Endothelial cell of umbilical vein (primary cell): ENCODE results near the gene DDI1. TPM values are rescaled to one million over a fixed set of nuclear protein-coding genes. Genes with fewer than 3 reads are reported as not detected.

Source experiments
- BruUV-seq: library from RNA; stranded (reverse); fragments of 400-500 nt; replicated peaks from 2 replicates; lab custom pipeline; 2021; lab: Mats Ljungman, UMichigan
- CTCF ChIA-PET: fragments of 300-600, 350-600 bp; sonication (Branson Sonifier 250); formaldehyde crosslinking; loops from one replicate; lab custom pipeline; 2021; ENCODE audit warnings: antibody characterized with exemption, inconsistent platforms; lab: Charles Lee
- POLR2A ChIA-PET: fragments of 300-600, 350-600 bp; sonication (Branson Sonifier 250); formaldehyde crosslinking; loops from one replicate; lab custom pipeline; 2021; ENCODE audit warnings: antibody characterized with exemption, inconsistent platforms; lab: Charles Lee
- DNase-seq: peaks from one replicate; pipeline ENCODE4 v3.0.0-alpha.2; 2011; ENCODE audit warnings: low read depth, low spot score
- FAIRE-seq: peaks from 2 replicates; lab custom pipeline; 2011; peaks lifted over from hg19 to GRCh38; lab: Jason Lieb, UNC
- H2AFZ ChIP-seq: 2 replicates; pipeline ENCODE4 v1.6.0; 2012; ENCODE audit warnings: low read depth, low read length, control low read depth, inconsistent platforms
- H3K27ac ChIP-seq: 2 replicates; pipeline ENCODE4 v1.5.1; 2011; ENCODE audit warnings: low read depth, mild to moderate bottlenecking, control low read depth, low read length, moderate library complexity; ENCODE audit not compliant: insufficient read depth
- H3K27me3 ChIP-seq, 2 experiments: 2 replicates each; pipeline versions ENCODE4 v1.6.0 to v1.6.1; 2011; ENCODE audit warnings: low read length in 2 of 2, mixed read lengths in 1 of 2; ENCODE audit not compliant: control insufficient read depth in 2 of 2, insufficient read depth in 2 of 2
- H3K36me3 ChIP-seq, 2 experiments: 2 replicates in 1 of 2; 3 replicates in 1 of 2; pipeline ENCODE4 v1.5.1; 2011; ENCODE audit warnings: low read length in 2 of 2, mild to moderate bottlenecking in 1 of 2, moderate library complexity in 1 of 2; ENCODE audit not compliant: control insufficient read depth in 2 of 2, insufficient read depth in 2 of 2; ENCODE audit errors: extremely low read depth in 1 of 2
- H3K4me1 ChIP-seq: 3 replicates; pipeline ENCODE4 v1.5.1; 2011; ENCODE audit warnings: mild to moderate bottlenecking, low read length; ENCODE audit not compliant: control insufficient read depth, insufficient read depth; ENCODE audit errors: extremely low read depth
- H3K4me2 ChIP-seq: 2 replicates; pipeline ENCODE4 v1.6.1; 2011; ENCODE audit warnings: low read length, control low read depth, mixed read lengths; ENCODE audit not compliant: insufficient read depth
- H3K4me3 ChIP-seq, 3 experiments: fragments of 200-600 bp in 1 of 3; sonication (generic), shearing (Covaris generic) in 1 of 3; replicated peaks in 1 of 3; 2 replicates each; pipeline ENCODE4 v1.5.1; 2011 to 2016; ENCODE audit warnings: control low read depth in 3 of 3, low read length in 3 of 3, mild to moderate bottlenecking in 2 of 3, inconsistent platforms in 1 of 3, low read depth in 1 of 3, moderate library complexity in 1 of 3; ENCODE audit not compliant: insufficient read depth in 1 of 3
- H3K79me2 ChIP-seq: 2 replicates; pipeline ENCODE4 v1.6.0; 2012; ENCODE audit warnings: low read length, inconsistent platforms; ENCODE audit not compliant: control insufficient read depth, insufficient read depth
- H3K9ac ChIP-seq: replicated peaks from 2 replicates; pipeline ENCODE3; 2011; ENCODE audit warnings: low read length, control low read depth; ENCODE audit not compliant: insufficient read depth; ENCODE audit errors: extremely low read depth
- H3K9me1 ChIP-seq: replicated peaks from 3 replicates; pipeline ENCODE4 v1.6.0; 2011; ENCODE audit warnings: mild to moderate bottlenecking, low read length; ENCODE audit not compliant: control insufficient read depth, insufficient read depth; ENCODE audit errors: extremely low read depth
- H3K9me3 ChIP-seq: replicated peaks from 2 replicates; pipeline ENCODE4 v1.5.1; 2012; ENCODE audit warnings: low read length, inconsistent platforms; ENCODE audit not compliant: control insufficient read depth, insufficient read depth
- H4K20me1 ChIP-seq: replicated peaks from 2 replicates; pipeline ENCODE3; 2011; ENCODE audit warnings: mild to moderate bottlenecking, low read length; ENCODE audit not compliant: control insufficient read depth, insufficient read depth; ENCODE audit errors: extremely low read depth
- CTCF ChIP-seq, 2 donors: IDR thresholded peaks; 1 replicate in 1 of 2; 2 replicates in 1 of 2; pipeline ENCODE4 v1.5.1; 2011; ENCODE audit warnings: low read length in 2 of 2, mild to moderate bottlenecking in 2 of 2, moderate library complexity in 2 of 2, control low read depth in 1 of 2, inconsistent platforms in 1 of 2, low read depth in 1 of 2; ENCODE audit not compliant: insufficient read depth in 1 of 2; ENCODE audit errors: extremely low read depth in 1 of 2
- EZH2 ChIP-seq: IDR thresholded peaks from 2 replicates; pipeline ENCODE4 v1.6.1; 2012; ENCODE audit warnings: borderline replicate concordance, low read depth, mild to moderate bottlenecking, moderate library complexity, low read length, inconsistent platforms; ENCODE audit not compliant: severe bottlenecking
- FOS ChIP-seq: IDR thresholded peaks from 2 replicates; pipeline ENCODE4 v1.6.1; 2011; ENCODE audit warnings: mild to moderate bottlenecking, low read length, moderate library complexity, borderline replicate concordance; ENCODE audit not compliant: insufficient read depth
- GATA2 ChIP-seq: IDR thresholded peaks from 2 replicates; pipeline ENCODE4 v1.7.0; 2011; ENCODE audit warnings: low read depth, mild to moderate bottlenecking, moderate library complexity, mixed read lengths, low read length; ENCODE audit not compliant: insufficient read length, insufficient read depth
- JUN ChIP-seq: IDR thresholded peaks from 2 replicates; pipeline ENCODE4 v1.6.1; 2011; ENCODE audit warnings: borderline replicate concordance, low read depth; ENCODE audit not compliant: insufficient read length, insufficient read depth
- MAX ChIP-seq: IDR thresholded peaks from 2 replicates; pipeline ENCODE4 v1.6.1; 2011; ENCODE audit not compliant: insufficient read depth, insufficient read length
- MYC ChIP-seq: IDR thresholded peaks from one replicate; pipeline ENCODE4 v1.6.1; 2011; ENCODE audit warnings: mild to moderate bottlenecking, low read depth, low read length
- POLR2A ChIP-seq: IDR thresholded peaks from 2 replicates; pipeline ENCODE4 v1.6.1; 2012; ENCODE audit warnings: low read depth, mild to moderate bottlenecking, control low read depth, low read length
- POLR2AphosphoS5 ChIP-seq: IDR thresholded peaks from 2 replicates; pipeline ENCODE4 v1.6.1; 2012; ENCODE audit warnings: low read depth, mild to moderate bottlenecking, control low read depth, low read length, moderate library complexity; ENCODE audit not compliant: insufficient read depth
- dilution Hi-C: fragments of 300-500 bp; cut with MboI; formaldehyde crosslinking; loops from one replicate; pipeline ENCODE4 v1.15.0; 2019; ENCODE audit warnings: low sequenced_read_pairs; ENCODE audit not compliant: extremely low pct_ligation_motif_present
- intact Hi-C: fragments of 100-400 bp; cut with micrococcal nuclease; formaldehyde crosslinking; loops from one replicate; pipeline ENCODE4 v1.10.0; 2022
- polyA plus RNA-seq, 4 experiments: library from polyadenylated mRNA; depleted of rRNA in 3 of 4; stranded (reverse) in 3 of 4; unstranded in 1 of 4; fragments of >200 nt; gene quantifications; 2 replicates each; pipeline versions ENCODE4 v1.2.1 to v1.2.3, GENCODE V29; 2011 to 2012; ENCODE audit warnings: missing spikeins in 1 of 4
- total RNA-seq: library from RNA; stranded (reverse); gene quantifications from 2 replicates; pipeline ENCODE4 v1.2.3, GENCODE V29; 2021

DDI1 gene
- total and polyA plus RNA-seq, 2 donors (not counting 3 experiments of a cell fraction or from before 2014, with no cell fraction given) = not detected

GRCh38 chr11:104041792-104042191 lies 5.4 kb downstream of the DDI1 start:
- no peaks in the 10 kb centered on the region for H3K79me2 ChIP-seq
- no peaks in the 10 kb centered on the region for H3K36me3 ChIP-seq
- CTCF ChIA-PET = no interaction called here
- FAIRE-seq (no peak), DNase-seq (no peak)
- no peak overlapping the region for H3K9ac ChIP-seq
- H3K9me3 ChIP-seq = no peaks in the 10 kb centered on the region
- H3K27me3 ChIP-seq = no peaks in the 10 kb centered on the region
- TF ChIP-seq POLR2A = no peak
- TF ChIP-seq JUN = no peak
- no peak for TF ChIP-seq MAX
- TF ChIP-seq POLR2AphosphoS5 = no peak
- no peaks in the 10 kb centered on the region for H3K4me1 ChIP-seq
- POLR2A ChIA-PET = no interaction called here
- H3K9me1 ChIP-seq = no peaks in the 10 kb centered on the region
- H2AFZ ChIP-seq = no peak overlapping the region
- intact Hi-C loops (no loop called here), dilution Hi-C loops (no loop called here)
- H3K4me3 ChIP-seq = no peak overlapping the region
- no TSS peak for BruUV-seq
- no peak overlapping the region for H3K4me2 ChIP-seq
- H4K20me1 ChIP-seq = no peaks in the 10 kb centered on the region
- H3K27ac ChIP-seq = no peak overlapping the region

GRCh38 chr11:104043142-104043541 lies 6.7 kb downstream of the DDI1 start:
- no peaks in the 10 kb centered on the region for H3K4me1 ChIP-seq
- H3K79me2 ChIP-seq = no peaks in the 10 kb centered on the region
- ChIA-PET POLR2A (no interaction called here), CTCF (interaction anchor here (1.3 kb wide), 1 partner anchor 10 kb away, joined by 3 read pairs; no protein-coding TSS in a partner anchor)
- no peaks in the 10 kb centered on the region for H4K20me1 ChIP-seq
- DNase-seq (no peak), FAIRE-seq (no peak)
- no peak overlapping the region for H3K27ac ChIP-seq
- no peak overlapping the region for H3K4me2 ChIP-seq
- no peaks in the 10 kb centered on the region for H3K36me3 ChIP-seq
- no peaks in the 10 kb centered on the region for H3K9me1 ChIP-seq
- dilution Hi-C loops = no loop called here
- no peaks in the 10 kb centered on the region for H3K27me3 ChIP-seq
- no TSS peak for BruUV-seq
- TF ChIP-seq MYC (no peak), CTCF (IDR thresholded peaks at IDR 0.05; ENCODE audit: extremely low read depth in 1 of 2, insufficient read depth in 1 of 2, low read depth in 1 of 2, low read length in 2 of 2) (no peak), EZH2 (no peak), MAX (no peak), POLR2AphosphoS5 (no peak), JUN (no peak), GATA2 (no peak), FOS (no peak)
- intact Hi-C loops = no loop called here
- H3K4me3 ChIP-seq = no peak overlapping the region
- no peak overlapping the region for H2AFZ ChIP-seq
- H3K9ac ChIP-seq = no peak overlapping the region
- no peaks in the 10 kb centered on the region for H3K9me3 ChIP-seq
